Measurements from ENCODE around the gene TNRC18. TPM values are rescaled to one million over a fixed set of nuclear protein-coding genes. Genes with fewer than 3 reads are reported as not detected.
"Not testable (repeated sequence)": the region's sequence is repeated elsewhere in the genome, so short reads cannot be mapped to it uniquely, and the experiment has no call there.

Gene TNRC18
- total and polyA plus RNA-seq, 2 experiments from 2014 or later, result 18.1 to 52.8 TPM

GRCh38 chr7:5362466-5362865 is 61.2 kb downstream of the TNRC18 start:
- Histone ChIP-seq H3K79me2 (peaks cover 96% of the 10 kb centered on the region), H3K27ac (no peak overlapping the region), H4K20me1 (ENCODE audit: insufficient read depth, poor library complexity, severe bottlenecking) (peaks cover 83% of the 10 kb centered on the region), H3K4me3 (no peak overlapping the region), H3K4me2 (no peak overlapping the region), H3K27me3 (no peaks in the 10 kb centered on the region), H2AFZ (no peak overlapping the region), H3K9me3 (ENCODE audit: low read depth) (no peaks in the 10 kb centered on the region), H3K36me3 (replicated peaks; ENCODE audit: insufficient read depth, low read depth) (no peaks in the 10 kb centered on the region), H3K4me1 (ENCODE audit: insufficient read depth) (no peaks in the 10 kb centered on the region), H3K9me2 (replicated peaks; ENCODE audit: insufficient read depth) (no peaks in the 10 kb centered on the region)
- DNase-seq (ENCODE audit: low spot score), result no peak
- WGBS (ENCODE audit: low lambda C conversion rate, missing lambda C conversion rate), result 96% methylated on average over 16 of the region's 18 CpGs
- no peak for TF ChIP-seq EZH2phosphoT487 (IDR thresholded peaks at IDR 0.05; ENCODE audit: low read depth, severe bottlenecking, unreplicated experiment)

GRCh38 chr7:5361446-5362127 is 62.0 kb downstream of the TNRC18 start:
- no peaks in the 10 kb centered on the region for H3K36me3 ChIP-seq (replicated peaks; ENCODE audit: insufficient read depth, low read depth)

GRCh38 chr7:5360971-5361370 is 62.7 kb downstream of the TNRC18 start:
- H3K79me2 ChIP-seq, result peaks cover 97% of the 10 kb centered on the region
- H3K9me2 ChIP-seq (replicated peaks; ENCODE audit: insufficient read depth), result no peaks in the 10 kb centered on the region
- H3K27me3 ChIP-seq, result no peaks in the 10 kb centered on the region
- H3K27ac ChIP-seq, result no peak overlapping the region
- H3K4me3 ChIP-seq, result no peak overlapping the region
- no peak overlapping the region for H2AFZ ChIP-seq
- H3K4me2 ChIP-seq, result no peak overlapping the region
- no peaks in the 10 kb centered on the region for H3K36me3 ChIP-seq (replicated peaks; ENCODE audit: insufficient read depth, low read depth)
- peaks cover 79% of the 10 kb centered on the region for H4K20me1 ChIP-seq (ENCODE audit: insufficient read depth, poor library complexity, severe bottlenecking)
- no peaks in the 10 kb centered on the region for H3K9me3 ChIP-seq (ENCODE audit: low read depth)
- WGBS (ENCODE audit: low lambda C conversion rate, missing lambda C conversion rate), result 95% methylated on average over 25 of the region's 29 CpGs
- H3K4me1 ChIP-seq (ENCODE audit: insufficient read depth), result no peaks in the 10 kb centered on the region
- no peak for DNase-seq (ENCODE audit: low spot score)
- TF ChIP-seq EZH2phosphoT487 (IDR thresholded peaks at IDR 0.05; ENCODE audit: low read depth, severe bottlenecking, unreplicated experiment) (no peak), CTCF (IDR thresholded peaks at IDR 0.05; ENCODE audit: poor library complexity) (no peak), EZH2 (IDR thresholded peaks at IDR 0.05; ENCODE audit: borderline replicate concordance) (no peak)

More at GRCh38 chr7:5361446-5362127, 62.0 kb downstream of the TNRC18 start:
- TF ChIP-seq EZH2phosphoT487 (IDR thresholded peaks at IDR 0.05; ENCODE audit: low read depth, severe bottlenecking, unreplicated experiment) (no peak), EZH2 (IDR thresholded peaks at IDR 0.05; ENCODE audit: borderline replicate concordance) (no peak), CTCF (IDR thresholded peaks at IDR 0.05; ENCODE audit: poor library complexity) (no peak)
- peaks cover 97% of the 10 kb centered on the region for H3K79me2 ChIP-seq
- H4K20me1 ChIP-seq (ENCODE audit: insufficient read depth, poor library complexity, severe bottlenecking), result peaks cover 78% of the 10 kb centered on the region
- WGBS (ENCODE audit: low lambda C conversion rate, missing lambda C conversion rate), result 97% methylated on average over 45 of the region's 58 CpGs
- no peak overlapping the region for H3K27ac ChIP-seq
- H3K4me2 ChIP-seq, result no peak overlapping the region
- no peak for DNase-seq (ENCODE audit: low spot score)
- H3K27me3 ChIP-seq, result no peaks in the 10 kb centered on the region
- H2AFZ ChIP-seq, result no peak overlapping the region
- no peaks in the 10 kb centered on the region for H3K9me2 ChIP-seq (replicated peaks; ENCODE audit: insufficient read depth)
- H3K9me3 ChIP-seq (ENCODE audit: low read depth), result no peaks in the 10 kb centered on the region
- no peaks in the 10 kb centered on the region for H3K4me1 ChIP-seq (ENCODE audit: insufficient read depth)
- H3K4me3 ChIP-seq, result no peak overlapping the region

GRCh38 chr7:5360451-5360850 is 63.2 kb downstream of the TNRC18 start:
- Histone ChIP-seq H3K4me3 (no peak overlapping the region), H4K20me1 (ENCODE audit: insufficient read depth, poor library complexity, severe bottlenecking) (peaks cover 79% of the 10 kb centered on the region), H3K9me2 (replicated peaks; ENCODE audit: insufficient read depth) (no peaks in the 10 kb centered on the region), H3K9me3 (ENCODE audit: low read depth) (no peaks in the 10 kb centered on the region), H3K4me1 (ENCODE audit: insufficient read depth) (peaks cover 4% of the 10 kb centered on the region), H3K36me3 (replicated peaks; ENCODE audit: insufficient read depth, low read depth) (no peaks in the 10 kb centered on the region), H3K4me2 (no peak overlapping the region), H3K27me3 (no peaks in the 10 kb centered on the region), H3K27ac (no peak overlapping the region), H2AFZ (no peak overlapping the region), H3K79me2 (peaks cover 97% of the 10 kb centered on the region)
- DNase-seq (ENCODE audit: low spot score), result no peak
- TF ChIP-seq EZH2phosphoT487 (IDR thresholded peaks at IDR 0.05; ENCODE audit: low read depth, severe bottlenecking, unreplicated experiment) (no peak), EZH2 (IDR thresholded peaks at IDR 0.05; ENCODE audit: borderline replicate concordance) (no peak), CTCF (IDR thresholded peaks at IDR 0.05; ENCODE audit: poor library complexity) (no peak)
- WGBS (ENCODE audit: low lambda C conversion rate, missing lambda C conversion rate), result 93% methylated on average over 12 of the region's 12 CpGs

- Histone ChIP-seq H4K20me1 (ENCODE audit: insufficient read depth, poor library complexity, severe bottlenecking) (peaks cover 79% of the 10 kb centered on the region), H3K79me2 (peaks cover 97% of the 10 kb centered on the region)
- not testable (repeated sequence) for H3K27me3 ChIP-seq; H3K4me2 ChIP-seq; H3K36me3 ChIP-seq (replicated peaks; ENCODE audit: insufficient read depth, low read depth); H3K9me2 ChIP-seq (replicated peaks; ENCODE audit: insufficient read depth); H3K27ac ChIP-seq; H2AFZ ChIP-seq; H3K4me3 ChIP-seq; H3K9me3 ChIP-seq (ENCODE audit: low read depth); DNase-seq (ENCODE audit: low spot score); H3K4me1 ChIP-seq (ENCODE audit: insufficient read depth)
- 96% methylated on average over 6 of the region's 6 CpGs for WGBS (ENCODE audit: low lambda C conversion rate, missing lambda C conversion rate)
These were observed 63.6 kb downstream of the TNRC18 start for GRCh38 chr7:5360021-5360420.
